AML-193 (cell line): ENCODE results near the gene TRIM24.
"Not testable (repeated sequence)": the region's sequence is repeated elsewhere in the genome, so short reads cannot be mapped to it uniquely, and the experiment has no call there.

Source experiments
- DNase-seq, 2 experiments: peaks; one replicate each; lab custom pipeline; 2025; lab: John Stamatoyannopoulos, UW

Gene TRIM24

GRCh38 chr7:138495485-138495884 is 35.4 kb downstream of the TRIM24 start:
- DNase-seq: no peak

GRCh38 chr7:138499340-138499739 is 39.3 kb downstream of the TRIM24 start:
- no peak for DNase-seq

- DNase-seq: not testable (repeated sequence)
These were observed 40.2 kb downstream of the TRIM24 start for GRCh38 chr7:138500303-138500702.

GRCh38 chr7:138500892-138501291 is 40.8 kb downstream of the TRIM24 start:
- no peak for DNase-seq

- DNase-seq: no peak
These were observed 42.1 kb downstream of the TRIM24 start for GRCh38 chr7:138502023-138502767.

- DNase-seq: no peak
These were observed 45.4 kb downstream of the TRIM24 start for GRCh38 chr7:138505361-138505873.

GRCh38 chr7:138506764-138507163 is 46.7 kb downstream of the TRIM24 start:
- no peak for DNase-seq

- DNase-seq: no peak
These were observed 49.9 kb downstream of the TRIM24 start for GRCh38 chr7:138510003-138510402.

GRCh38 chr7:138512092-138512858 is 52.2 kb downstream of the TRIM24 start:
- DNase-seq: no peak

GRCh38 chr7:138512885-138513284 is 52.8 kb downstream of the TRIM24 start:
- no peak for DNase-seq

GRCh38 chr7:138513344-138513871 is 53.3 kb downstream of the TRIM24 start:
- no peak for DNase-seq

GRCh38 chr7:138514044-138514443 is 54.0 kb downstream of the TRIM24 start:
- DNase-seq: no peak

- DNase-seq: no peak
These were observed 55.0 kb downstream of the TRIM24 start for GRCh38 chr7:138515001-138515528.

- DNase-seq: no peak
These were observed 59.2 kb downstream of the TRIM24 start for GRCh38 chr7:138519061-138519798.

GRCh38 chr7:138520742-138521141 is 60.7 kb downstream of the TRIM24 start:
- DNase-seq: no peak

GRCh38 chr7:138521837-138522461 is 61.9 kb downstream of the TRIM24 start:
- no peak for DNase-seq

- no peak for DNase-seq
These were observed 64.2 kb downstream of the TRIM24 start for GRCh38 chr7:138524259-138524658.

- no peak for DNase-seq
These were observed 65.7 kb downstream of the TRIM24 start for GRCh38 chr7:138525757-138526156.

GRCh38 chr7:138527746-138528223 is 67.7 kb downstream of the TRIM24 start:
- no peak for DNase-seq

- DNase-seq: not testable (repeated sequence)
These were observed 76.8 kb downstream of the TRIM24 start for GRCh38 chr7:138536833-138537232.

GRCh38 chr7:138538518-138538917 is 78.5 kb downstream of the TRIM24 start:
- no peak for DNase-seq
